Activated T-cell treated with anti-CD3 and anti-CD28 coated beads, Interleukin-2, amount 50 U/mL, for 48 hours (primary cell): ENCODE data around the gene VSIG8.

Experiments
- DNase-seq, 2 experiments: peaks; one replicate each; pipeline ENCODE4 v3.0.0-alpha.2; 2020

Gene VSIG8

DNA sequence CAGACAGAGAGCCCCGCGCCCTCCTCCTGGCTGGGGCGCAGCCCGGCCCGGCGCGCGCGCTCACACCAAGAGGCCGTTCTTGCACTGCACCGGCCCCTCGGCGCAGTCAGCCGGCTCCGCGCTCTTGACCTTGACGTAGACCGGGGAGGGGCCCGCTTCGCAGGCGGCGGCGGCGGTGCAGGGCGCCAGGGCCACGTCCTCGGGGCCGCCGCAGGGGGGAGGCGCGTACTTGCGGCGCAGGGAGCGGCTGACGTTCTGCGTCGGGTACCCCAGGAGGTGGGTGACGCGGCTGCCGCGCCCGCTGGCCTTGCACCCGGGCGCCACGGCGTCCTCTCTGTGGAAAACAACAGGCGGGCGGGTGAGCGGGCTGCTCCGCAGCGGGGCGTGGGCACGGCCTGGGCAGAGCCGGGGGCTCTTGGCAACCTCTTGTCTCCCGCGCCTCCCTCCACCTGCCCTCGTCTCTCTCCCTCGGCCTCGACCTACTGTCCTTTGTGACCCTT is 7.7 kb downstream of the VSIG8 start:
- DNase-seq: peak; percentile 81 to 88

- DNase-seq: peak; percentile 43 to 53
Measured at GRCh38 chr1:159854116-159854692, 8.3 kb downstream of the VSIG8 start.

GRCh38 chr1:159853417-159854115 is 8.9 kb downstream of the VSIG8 start:
- no peak for DNase-seq

GRCh38 chr1:159851407-159851806 is 11.1 kb downstream of the VSIG8 start:
- no peak for DNase-seq

DNA sequence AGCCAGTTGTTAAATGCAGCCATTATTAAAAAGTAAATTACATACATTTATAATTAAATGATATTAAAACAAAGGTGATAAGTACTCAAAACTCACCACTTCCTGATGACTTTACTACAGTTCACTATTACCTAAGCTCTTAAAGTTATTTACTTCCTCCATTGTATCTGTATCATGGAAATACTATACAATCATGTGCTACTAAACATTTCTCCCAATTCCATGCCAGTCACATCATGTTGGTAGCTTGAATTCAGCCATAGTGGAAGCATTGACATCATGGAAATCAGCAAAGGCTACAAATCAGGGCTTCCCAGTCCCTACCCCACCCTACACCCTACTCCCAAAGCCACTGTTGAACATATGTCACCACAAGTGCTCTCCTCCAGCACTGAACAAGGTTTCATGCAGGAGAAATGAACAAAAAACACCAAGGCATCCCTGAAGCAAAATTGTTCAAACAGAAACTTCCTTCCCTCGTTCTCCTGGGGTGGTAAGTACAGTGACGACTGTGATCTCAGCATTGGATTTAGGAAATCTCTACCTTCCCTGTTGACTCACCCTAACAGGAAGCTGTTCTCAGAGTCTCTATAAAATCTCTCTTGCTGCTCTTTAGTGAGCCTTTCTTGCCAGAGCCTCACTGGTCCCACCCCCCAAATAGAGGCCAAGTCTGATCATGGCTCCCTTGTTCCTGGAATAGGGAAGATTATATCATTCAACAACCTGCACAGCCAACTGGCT is 12.7 kb downstream of the VSIG8 start:
- DNase-seq: no peak

DNA sequence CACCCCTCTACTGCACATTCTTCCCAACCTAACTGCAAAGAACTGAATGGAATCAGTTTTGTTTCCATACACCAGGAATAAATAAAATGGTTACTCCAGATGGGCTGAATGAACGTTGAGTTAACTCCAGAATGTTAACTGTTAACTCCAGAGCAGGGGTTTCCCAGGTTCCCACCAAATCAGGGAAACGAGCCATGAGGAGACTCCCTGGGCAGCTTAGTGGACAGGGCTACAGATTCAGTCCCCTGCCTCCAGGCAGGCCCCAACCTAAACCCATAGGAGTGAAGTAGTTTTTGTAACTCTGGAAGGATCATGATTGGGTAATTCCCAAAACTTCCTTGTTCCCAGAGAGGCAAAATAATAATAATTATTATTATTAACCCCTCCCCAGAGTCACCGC is 14.1 kb downstream of the VSIG8 start:
- DNase-seq: no peak

GRCh38 chr1:159847231-159847630 is 15.2 kb downstream of the VSIG8 start:
- no peak for DNase-seq

DNA sequence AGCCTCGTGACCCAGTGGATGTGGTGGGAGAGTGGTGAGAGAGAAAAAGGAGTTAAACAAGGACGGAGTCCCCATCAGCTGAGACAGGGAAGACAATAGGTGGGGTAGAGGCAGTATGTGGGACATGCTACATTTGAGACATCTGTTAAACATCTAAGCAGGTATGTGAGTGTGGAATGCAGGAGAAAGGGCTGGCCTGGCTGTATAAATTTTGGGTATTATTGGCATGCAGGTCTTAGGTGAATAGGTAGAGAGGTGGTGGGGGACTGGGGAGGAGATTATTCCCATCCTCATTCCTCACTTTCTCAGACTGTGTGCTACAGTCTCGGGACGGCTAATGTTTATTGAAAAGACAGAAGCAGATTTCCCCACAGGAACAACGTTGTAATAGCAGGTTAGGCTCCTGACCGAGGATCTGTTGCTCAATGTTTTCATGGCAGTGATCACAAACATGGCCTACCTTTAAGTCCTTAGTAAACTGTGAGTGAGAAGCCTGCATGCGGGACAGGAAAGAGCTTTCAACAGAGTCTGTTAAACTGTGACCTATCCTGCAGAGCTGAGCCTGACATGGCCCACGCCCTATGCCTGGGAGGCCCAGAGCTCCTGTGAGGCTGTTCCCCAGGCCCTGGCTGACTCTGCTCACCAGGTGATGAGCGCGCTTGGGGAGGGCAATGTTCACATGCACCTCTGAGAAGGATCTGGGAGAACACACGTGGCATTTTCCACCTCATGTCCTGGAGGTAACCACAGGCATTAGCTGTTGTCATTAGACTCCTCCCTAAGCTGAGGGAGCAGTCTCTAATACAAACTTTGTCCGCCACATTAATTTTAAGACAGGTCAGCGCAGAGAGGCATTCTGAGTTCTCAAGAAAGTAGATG is 16.5 kb downstream of the VSIG8 start:
- DNase-seq: no peak

- no peak for DNase-seq
Measured at GRCh38 chr1:159843459-159843858, 19.0 kb downstream of the VSIG8 start.

- DNase-seq: no peak
Measured at GRCh38 chr1:159841749-159842148, 20.7 kb downstream of the VSIG8 start.

- no peak for DNase-seq
Measured at GRCh38 chr1:159839116-159839849, 23.2 kb downstream of the VSIG8 start.

DNA sequence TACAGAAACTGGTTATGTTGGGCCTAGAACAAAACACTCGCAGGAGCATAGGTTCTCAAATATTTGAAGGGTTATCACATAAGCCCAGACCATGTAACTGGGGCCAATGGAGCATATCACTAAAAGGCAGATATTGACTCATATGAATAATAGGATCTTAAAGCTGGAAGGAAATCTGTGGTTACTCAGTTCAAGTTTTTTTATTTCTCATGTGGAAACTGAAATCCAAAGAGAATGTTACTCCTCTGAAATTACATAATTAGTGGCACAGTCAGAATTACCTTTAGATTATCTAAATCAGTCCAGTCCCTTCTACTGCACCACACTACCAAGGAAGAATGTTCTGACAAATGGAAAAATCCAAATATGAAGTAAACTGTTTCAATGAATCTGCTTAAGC is 23.7 kb downstream of the VSIG8 start:
- no peak for DNase-seq

GRCh38 chr1:159835862-159836525 is 26.5 kb downstream of the VSIG8 start:
- no peak for DNase-seq

DNA sequence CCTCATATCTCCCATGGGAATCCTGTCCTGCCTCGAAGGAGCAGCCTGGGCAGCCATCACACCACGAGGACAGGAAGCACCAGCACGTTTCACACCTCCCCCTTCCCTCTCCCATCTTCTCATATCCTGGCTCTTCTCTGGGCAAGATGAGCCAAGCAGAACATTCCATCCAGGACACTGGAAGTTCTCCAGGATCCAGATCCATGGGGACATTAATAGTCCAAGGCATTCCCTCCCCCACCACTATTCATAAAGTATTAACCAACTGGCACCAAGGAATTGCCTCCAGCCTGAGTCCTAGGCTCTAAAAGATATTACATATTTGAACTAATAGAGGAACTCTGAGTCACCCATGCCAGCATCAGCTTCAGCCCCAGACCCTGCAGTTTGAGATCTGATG is 27.1 kb downstream of the VSIG8 start:
- DNase-seq: no peak

- no peak for DNase-seq
Measured at GRCh38 chr1:159832309-159832708, 30.1 kb downstream of the VSIG8 start.

GRCh38 chr1:159831412-159832141 is 30.9 kb downstream of the VSIG8 start:
- no peak for DNase-seq

- no peak for DNase-seq
Measured at GRCh38 chr1:159830722-159831121, 31.7 kb downstream of the VSIG8 start.

DNA sequence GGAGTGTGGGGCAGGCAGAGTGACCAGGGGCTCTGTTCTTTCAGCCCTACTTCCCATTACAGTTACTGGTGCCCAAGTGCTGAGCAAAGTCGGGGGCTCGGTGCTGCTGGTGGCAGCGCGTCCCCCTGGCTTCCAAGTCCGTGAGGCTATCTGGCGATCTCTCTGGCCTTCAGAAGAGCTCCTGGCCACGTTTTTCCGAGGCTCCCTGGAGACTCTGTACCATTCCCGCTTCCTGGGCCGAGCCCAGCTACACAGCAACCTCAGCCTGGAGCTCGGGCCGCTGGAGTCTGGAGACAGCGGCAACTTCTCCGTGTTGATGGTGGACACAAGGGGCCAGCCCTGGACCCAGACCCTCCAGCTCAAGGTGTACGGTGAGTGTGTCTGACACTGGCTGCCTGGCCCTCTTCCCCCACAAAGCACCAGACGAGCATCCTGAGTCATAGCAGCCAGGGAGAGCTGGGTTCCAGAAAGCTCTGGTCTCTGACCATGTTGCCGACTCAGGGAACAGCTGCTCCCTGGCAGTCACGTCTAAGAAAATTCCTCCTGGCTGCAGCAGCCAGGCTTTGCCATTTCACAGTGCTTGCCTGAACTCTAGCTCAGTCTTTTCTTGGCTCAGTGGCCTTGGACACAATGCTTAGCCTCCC is 32.5 kb downstream of the VSIG8 start:
- DNase-seq: no peak

DNA sequence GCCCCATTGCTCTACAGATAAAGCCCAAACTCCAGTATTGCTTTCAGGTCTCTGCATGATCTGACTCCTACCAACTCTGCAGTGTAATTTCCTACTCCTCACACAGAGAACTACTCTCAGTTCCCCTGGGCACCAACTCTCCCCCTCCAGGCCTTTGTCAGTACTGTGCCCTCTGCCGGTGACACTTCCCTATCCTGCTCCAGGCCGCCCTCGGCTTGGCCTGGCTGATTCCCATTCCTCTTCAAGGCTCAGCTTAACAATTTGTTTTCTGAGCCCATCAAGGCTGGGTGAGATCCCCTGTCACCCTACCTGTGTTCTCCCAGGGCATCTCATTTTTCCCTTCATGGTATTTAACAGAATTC is 33.2 kb downstream of the VSIG8 start:
- no peak for DNase-seq

DNA sequence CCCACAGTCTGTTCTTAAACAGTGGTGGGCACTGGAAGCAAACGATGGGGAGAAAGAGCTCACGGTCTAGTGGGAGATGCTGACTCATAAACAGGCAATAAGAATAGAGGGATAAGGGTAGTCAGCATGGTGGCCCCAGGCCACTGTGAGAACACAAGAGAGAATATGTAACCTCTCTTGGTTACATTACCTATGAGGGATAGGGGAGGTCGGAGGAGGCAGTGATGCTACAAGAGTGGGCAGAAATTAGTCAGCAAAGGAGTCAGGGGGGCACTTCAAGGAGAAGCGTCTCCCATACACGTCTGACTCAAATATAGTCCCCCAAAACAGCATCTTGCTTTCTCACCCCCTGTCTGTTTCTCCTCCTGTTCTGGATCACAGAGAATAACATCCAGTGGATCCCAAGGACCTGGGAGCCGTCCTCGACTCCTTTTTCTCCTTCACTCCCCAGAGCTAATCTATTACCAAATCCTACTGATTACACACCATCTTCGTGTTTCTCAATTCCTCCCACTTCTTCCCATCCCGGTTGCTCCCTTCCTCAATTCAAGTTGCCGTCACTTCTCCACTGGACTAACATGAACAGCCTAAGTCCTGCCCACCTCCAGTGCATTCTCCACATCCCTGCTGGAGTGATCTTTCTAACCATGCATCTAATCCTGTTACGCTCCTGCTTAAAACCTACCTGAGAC is 33.7 kb downstream of the VSIG8 start:
- DNase-seq: no peak
